GM21576 (cell line): Measurements from ENCODE around the gene SCEL.
A peak's percentile ranks its signal among the peaks of the same experiment; 100 is the strongest.

ENCODE experiments used
- ATAC-seq: cut with Tn5 transposase; IDR thresholded peaks from one replicate; pipeline ENCODE4 v1.9.1; 2021; ENCODE audit warnings: mild to moderate bottlenecking, moderate library complexity; ENCODE audit not compliant: unreplicated experiment

SCEL gene

DNA sequence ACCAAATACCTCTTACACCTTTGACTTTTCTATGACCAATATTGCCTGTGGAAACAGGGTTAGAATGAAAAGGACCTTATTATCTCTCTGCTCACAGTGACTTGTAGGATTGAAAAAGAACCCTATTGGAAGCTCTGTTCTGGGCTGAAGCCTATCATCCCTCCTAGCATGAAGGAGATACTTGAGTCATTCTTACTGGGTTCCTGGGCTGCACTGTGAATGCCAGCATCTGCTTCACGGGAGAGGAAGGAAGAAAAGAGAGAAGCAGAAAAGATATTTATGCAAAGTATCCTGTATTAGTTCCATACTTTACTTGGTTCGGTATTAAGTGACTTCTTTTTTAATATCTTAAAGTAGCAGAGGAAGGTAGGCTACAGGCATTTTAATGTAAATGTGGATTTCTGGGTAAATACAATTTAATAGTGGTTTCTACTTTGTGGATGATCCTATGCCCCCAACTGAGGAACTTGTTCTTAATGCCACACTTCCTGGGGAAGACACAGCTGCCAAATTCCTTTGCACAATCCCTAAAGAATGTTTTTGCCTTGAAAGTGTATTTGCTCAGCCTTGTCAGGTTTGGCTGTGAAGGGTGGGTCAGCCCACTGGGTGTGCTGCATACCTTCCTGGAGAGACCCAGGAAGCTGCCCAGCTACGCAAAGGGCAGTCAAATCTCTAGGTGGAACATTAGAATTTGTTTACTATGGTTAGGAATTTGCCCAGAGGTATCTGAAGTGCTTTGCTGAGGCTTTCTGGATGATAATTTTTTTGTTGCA lies 13.7 kb upstream of the SCEL start:
- no peak for ATAC-seq

DNA sequence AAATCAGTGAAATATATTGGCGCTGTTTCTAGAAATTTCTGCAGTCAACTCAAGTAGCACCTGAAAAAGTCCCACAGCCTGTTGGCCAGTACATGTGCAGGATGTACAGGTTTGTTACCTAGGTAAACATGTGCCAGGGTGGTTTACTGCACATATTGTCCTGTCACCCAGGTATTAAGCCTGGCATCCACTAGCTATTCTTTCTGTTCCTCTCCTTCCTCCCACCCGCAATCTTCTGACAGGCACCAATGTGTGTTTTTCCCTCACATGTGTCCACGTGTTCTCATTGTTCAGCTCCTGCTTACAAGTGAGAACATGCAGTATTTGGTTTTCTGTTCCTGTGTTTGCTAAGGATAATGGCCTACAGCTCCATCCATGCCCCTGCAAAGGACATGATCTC lies 13.1 kb upstream of the SCEL start:
- ATAC-seq = no peak

DNA sequence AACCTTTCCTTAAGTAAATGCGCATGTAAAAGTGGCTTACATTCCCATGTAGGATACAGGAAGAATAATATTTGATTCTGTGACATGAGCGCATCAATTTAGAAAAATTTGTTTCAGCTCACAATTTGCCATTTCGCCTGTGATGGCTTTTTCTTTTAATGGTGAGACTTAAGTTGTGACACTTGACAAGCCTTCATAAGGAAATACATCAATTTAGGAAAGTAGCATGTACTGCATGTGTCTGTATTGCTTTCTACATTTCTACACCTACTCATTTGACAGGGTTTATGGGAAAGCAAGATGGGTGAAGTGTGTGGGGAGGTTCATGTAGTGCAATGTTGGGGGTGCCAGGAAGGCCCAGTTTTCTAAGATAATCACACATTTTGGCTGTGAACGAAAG lies 12.1 kb upstream of the SCEL start:
- no peak for ATAC-seq

DNA sequence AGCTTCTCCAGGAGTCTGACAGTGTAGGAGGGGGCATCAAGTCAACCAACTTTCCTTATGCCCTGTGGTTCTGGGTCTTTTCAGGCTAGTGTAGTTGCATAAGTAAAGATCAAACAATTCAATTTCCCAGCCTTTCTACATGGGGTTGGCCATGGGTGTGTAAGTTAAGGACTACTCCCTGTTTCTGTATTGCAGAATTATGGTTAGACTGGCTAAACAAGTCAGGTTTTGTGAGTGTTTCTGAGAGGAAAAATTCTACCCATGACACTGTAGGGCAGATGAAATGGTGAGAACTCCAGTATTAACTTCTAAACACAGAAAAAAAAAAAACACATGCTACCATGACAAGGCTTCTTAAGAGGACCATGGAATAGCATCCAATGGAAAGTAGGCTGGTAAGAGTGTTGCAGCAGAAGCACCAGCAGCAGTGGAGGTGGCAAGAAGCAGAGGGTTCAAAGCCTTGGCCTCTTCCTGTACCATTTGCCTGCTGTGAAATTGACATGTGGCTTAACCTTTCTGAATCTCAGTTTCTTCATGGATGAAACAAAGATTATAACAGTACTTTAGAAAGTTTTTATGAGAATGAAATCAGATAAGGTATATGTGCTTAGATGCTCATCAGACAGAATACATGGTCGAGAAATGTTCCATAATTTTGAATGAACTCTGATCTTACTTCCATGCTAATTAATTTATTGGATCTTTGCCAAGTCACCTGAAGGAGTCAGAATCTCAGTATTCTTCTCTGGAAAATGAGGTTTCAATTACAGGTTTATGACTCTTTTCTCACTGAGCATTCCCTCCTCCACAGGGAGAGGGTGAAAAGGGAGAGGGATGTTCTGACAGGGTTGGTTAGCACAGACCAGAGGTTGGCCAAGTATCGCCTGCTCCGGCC lies 11.4 kb upstream of the SCEL start:
- no peak for ATAC-seq

DNA sequence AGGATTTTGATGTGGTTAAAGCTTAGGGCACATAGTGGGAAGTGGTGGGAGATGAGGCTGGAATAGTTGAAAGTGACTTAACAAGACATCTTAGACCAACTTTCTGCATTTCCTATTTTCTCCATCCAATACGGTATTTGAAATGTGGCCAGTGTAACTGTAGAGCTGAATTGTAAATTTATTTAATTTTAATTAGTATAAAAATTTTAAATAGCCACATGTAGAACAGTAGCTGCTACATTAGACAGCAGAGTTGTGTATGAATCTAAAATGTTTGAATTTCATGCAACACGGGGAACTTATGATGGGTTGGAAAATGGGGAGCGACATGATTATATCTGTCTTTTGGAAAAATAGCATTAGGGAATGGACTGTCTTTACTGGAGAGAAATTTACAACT lies 7.1 kb upstream of the SCEL start:
- no peak for ATAC-seq

DNA sequence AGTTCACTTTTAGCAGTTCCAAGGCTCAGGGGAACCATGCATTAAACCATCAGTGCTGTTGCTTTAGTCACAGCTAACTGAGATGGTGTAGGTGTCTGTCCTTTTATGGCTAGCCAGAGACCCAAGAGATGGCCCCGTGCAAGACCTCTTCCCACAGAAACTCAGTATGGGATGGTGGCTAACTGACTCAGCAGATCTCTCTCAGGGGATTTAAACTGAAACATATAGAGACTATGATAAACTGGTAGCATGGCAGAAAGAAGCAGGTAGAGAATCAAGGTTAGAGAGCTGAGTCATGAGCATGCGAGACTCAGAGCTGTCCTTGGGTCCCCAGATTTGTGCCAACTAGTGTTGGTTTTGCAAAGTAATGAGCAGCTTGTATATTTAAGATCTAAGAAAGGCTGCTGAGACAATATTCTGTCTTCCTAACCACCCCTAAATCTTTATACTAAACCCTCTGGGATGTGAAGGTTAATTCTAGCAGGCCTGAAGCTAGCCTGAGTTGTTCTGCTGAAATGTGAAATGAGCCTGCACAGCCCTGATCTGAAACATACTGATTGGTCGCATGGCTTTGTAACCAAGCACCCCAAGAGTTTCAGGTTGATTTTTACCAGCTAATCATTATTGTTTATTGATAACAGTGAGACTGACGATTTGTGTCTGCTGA lies 6.5 kb upstream of the SCEL start:
- ATAC-seq = peak; percentile 75

DNA sequence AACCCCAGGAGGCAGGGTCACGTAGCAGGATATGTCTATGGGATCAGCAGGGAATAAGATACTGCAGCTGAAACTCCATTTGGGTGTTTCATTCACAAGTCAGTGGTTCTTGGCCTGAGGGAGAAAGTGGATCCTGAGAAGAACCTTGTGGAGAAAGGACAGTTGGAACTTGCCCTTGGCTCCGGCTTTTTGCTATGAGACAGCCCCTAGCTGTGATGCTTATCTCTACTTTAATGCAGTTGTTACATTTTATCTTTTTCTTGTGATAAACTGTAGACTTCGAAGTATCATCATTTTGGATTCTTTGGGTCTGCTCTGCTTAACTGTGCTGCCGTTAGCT lies 6.0 kb upstream of the SCEL start:
- ATAC-seq = no peak

DNA sequence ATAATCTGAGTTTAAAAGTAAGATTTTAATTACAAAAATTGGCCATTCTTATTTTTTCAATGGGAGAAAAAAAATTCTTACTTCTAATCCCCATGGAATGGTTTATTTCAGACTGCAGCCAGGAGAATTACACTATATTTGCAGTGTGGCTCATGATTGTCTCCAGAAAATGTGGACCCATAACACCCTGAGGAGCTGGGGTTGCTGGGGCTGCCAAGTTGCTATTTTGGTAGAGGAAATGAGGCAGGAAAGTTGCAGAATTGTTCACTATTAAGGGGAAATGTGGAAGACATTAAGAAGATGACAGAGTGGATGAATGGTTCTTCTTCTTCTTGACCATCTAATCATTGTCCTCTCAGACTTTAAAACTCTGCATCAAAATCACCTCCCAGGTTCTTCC lies 4.6 kb upstream of the SCEL start:
- ATAC-seq = no peak

DNA sequence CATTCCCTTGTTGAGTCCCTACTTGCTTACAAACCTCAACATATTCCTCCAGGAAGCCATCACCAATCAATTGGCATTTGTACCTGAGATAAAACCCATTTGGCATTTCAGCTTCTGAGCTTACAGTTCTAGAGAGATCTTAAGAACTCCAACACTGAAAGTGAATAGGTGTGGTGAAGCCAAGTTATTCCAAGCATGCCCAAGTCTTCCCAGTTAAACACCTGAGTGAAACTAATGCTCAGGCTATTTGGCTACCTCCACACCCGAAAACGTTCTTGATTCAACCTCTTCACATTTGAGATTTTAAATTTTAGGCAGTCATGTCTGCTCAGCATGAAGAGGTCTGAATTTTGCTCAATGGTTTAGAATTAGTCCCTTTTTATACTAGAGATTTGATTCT lies 2.5 kb upstream of the SCEL start:
- no peak for ATAC-seq

DNA sequence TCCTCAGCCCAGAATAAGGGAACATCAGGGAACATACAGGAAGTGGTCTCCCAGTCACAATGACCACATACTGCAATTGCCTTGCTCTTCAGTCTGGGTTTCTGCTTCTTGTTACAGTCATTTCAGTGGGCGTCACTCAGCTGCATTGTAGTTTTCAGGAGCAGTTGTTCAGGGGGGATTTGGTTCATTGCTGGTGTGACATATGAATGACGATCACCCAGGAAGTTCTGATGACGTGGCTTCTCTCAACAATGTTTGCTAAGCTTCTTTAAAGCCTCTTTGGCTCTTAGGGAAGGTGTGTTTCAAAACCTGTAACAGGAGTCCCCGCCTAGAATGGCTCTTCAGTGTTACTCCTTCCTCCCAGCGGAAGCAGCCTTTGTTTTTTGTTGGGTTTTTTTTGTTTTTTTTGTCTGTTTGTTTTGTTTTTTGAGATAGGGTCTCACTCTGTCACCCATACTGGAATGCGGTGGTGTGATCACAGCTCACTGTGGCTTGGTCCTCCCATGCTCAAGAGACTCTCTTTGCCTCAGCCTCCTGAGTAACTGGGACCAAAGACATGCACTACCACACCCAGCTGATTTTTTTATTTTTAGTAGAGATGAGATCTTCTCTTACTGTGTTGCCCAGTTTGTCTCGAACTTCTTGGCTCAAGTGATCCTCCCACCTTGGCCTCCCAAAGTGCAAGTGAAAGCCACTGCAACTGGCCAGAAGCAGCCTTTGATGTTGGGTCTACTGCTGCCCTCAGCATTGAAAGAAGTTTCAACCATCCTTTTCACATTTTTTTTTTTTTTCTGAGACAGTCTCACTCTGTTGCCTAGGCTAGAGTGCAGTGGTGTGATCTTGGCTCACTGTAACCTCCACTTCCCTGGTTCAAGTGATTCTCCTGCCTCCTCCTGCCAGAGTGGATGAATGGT lies 1.4 kb upstream of the SCEL start:
- ATAC-seq = no peak

DNA sequence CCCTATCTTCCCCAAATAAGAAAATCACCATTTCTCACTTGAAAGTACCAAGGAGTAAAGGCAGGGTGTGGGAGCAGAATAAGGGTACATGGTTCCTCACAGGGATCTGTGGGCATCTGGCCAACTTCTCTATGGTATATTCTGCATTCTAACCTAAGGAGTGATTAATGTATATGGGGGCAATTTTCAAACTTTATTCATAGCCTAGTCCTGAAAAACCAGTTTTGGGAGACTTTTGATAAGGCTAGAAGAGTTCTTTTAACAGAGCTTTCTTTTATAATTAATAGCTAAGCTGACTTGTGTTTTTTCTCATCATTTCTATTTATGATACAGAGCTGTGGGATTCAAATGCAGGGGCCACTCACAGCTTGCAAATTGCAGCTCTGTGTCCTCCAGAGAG lies 852 bp downstream of the SCEL start:
- no peak for ATAC-seq

DNA sequence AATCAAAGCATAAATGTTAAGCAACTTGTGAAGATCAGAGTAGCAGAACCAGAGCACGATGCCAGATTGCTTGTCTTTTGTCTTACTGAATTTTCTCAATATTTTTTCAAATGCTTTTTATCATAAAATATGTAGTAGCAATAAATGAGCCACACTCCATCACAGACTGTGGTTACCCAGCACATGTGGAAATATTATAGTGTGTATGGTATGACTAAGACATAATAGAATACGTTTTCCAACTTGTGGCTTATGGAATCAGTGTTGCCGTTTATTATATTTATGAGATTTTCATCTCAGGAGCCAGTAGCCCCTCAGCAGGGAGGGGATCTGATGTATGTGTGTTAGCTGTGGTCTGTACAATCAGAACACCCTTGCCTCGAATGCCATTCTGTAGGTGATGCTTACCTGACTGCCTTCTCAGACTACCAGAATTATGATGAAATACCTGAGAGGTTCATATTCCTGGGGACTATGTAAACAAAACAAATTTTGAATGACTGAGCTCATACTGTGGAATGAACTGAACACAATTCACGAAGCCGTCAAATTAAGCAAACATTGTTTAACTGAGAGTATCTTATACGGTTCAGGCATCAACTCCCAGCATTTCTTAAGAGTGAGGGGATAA lies 1.9 kb downstream of the SCEL start:
- ATAC-seq = no peak

DNA sequence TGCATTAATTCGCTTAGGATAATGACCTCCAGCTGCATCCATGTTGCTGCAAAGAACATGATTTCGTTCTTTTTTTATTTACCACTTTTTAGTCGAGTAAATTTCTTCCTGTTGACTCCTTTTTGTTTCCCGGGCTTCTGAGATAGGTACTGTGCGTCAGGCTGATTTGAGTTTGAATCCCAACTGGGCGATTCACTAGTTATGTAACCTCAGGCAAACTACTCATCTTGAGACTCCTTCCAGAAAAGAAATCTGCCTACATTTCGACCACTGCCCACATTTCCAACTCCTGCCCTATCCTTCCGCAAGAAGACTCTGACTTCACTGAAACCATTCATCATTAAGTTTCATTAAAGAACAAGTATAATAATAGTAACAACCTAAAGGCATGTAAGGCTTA lies 8.2 kb downstream of the SCEL start:
- ATAC-seq = no peak

DNA sequence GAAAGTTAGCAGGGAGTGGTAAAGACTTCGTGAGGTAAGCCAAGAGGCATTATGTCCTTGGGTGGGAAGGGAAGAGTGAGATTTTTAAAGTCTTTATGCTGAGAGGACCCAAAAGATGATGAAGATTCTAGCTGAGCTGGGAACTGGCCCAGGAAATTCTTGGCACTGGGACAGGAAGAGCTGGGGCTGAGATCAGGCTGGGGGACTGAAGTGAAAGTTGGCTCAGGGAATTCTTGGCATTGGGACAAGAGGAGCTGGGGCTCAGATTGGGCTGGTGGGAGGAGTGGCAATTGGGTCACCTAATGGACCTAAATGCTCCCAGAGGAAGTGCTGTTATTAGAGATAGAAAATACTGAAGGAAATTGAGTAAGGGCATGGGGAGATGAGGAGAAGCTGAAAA lies 8.8 kb downstream of the SCEL start:
- no peak for ATAC-seq

DNA sequence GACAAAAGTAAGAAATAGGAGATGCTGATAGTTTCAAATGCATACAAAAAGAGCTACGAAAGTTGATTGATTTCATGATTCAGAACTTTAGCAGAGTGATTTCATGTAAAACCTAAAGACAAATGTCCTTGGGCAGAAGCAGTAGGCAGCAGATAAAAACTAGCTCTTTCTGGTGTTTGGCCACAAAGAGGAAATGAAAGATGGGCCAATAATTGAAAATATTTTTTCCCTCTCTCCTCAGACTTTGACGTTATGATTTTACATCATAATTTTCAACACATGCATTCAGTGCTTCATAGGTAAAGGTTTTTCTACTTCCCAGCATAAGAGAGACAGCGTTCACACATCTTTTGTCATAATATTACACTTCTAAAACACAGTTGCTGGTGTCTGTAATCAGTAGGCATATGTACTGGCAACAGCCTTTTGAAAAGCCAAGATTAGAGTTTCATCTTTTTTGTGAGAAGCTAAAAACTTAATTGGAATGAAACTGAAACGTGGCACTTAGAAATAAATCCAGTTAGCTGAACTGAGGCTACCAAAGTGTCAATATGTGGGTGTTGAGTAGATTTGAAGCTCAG lies 9.3 kb downstream of the SCEL start:
- peak; percentile 65 for ATAC-seq

DNA sequence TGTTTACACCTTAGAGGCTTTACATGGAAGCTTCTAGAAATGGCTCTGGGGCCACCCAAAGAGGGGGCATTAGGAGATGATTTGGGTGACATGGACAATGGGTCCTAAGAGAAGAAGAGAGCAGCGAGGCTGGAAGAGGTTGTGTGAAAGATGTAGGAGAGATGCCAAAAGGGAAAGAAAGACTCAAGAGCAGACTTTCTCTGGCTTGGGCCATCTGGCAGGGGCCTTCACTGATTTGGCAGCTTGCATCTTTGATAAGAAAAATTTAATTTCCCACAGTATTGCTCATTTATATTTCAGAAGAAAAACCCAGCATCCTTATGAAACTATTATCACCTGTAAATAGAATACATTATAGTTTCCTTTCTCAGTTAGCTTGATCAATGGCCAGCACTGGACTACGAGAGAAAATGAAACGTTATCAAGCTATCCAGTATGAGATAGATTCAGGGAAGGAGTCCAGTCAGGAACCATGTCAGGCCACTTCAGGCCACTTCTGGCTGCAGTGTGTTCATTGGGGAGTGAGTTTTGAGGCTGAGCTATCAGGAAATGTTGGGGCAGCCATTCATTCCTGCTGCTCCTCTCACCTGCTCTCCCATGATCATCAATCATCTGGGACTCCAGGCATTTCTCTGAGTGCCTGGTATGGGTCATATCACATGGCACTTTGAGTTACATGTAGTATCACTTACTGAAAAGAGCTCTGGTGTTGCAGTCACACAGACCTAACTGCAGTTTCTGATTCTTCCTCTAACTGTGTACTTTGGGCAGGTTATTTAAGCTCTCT lies 10.3 kb downstream of the SCEL start:
- no peak for ATAC-seq

DNA sequence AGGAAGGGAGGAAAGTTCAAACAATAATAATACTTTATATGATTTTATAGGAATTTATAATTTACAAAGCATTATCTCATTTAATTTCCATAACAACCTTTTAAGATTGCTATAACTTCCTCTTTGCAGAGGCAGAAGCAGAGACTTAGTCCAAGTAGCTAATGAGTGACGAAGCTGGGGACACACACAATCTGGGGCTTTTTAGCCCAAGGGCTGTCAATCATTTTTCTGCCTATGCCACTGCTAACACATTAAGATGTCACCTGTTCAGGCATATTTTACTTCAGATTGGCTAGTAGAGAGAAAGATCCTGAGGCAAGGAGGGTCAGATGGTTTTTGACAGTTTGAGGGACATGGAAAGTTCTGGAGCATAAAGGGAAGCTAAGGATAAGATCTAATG lies 12.6 kb downstream of the SCEL start:
- ATAC-seq = no peak

DNA sequence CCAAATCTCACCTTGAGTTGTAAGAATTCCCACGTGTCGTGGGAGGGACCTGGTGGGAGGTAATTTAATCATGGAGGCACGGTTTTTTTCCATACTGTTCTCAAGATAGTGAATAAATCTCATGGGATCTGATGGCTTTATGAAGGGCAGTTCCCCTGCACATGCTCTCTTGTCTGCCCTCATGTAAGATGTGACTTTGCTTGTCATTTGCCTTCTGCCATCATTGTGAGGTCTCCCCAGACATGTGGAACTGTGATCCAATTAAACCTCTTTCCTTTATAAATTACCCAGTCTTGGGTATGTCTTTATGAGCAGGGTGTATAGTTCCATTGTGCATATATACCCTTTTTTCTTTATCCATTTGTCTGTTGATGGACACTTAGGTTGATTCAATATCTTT lies 13.1 kb downstream of the SCEL start:
- no peak for ATAC-seq

DNA sequence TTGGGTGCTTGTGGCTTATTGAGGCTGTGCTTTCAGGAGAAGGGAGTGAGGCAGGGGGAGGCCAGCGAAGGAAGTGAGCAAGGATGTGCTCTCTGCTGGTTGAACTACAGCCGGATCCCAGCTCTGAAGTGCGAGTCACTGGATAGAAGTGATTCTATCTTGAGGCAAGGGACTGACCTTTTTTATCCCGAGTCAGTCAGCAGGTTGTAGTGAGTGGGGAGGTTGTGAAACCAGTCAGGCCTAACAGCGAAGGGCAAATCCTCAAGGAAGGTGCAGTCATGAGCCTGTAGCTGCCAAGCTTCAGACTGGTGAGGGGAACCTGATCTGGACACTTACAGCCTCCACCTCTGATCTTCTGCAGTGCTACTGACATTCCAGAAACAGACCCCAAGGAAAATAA lies 18.6 kb downstream of the SCEL start:
- ATAC-seq = no peak
